Natural killer cell (primary cell): Measurements from ENCODE around the gene SERPINA10. TPM values are rescaled to one million over a fixed set of nuclear protein-coding genes. Genes with fewer than 3 reads are reported as not detected.

ENCODE experiments used
- ATAC-seq, 3 donors: fragments of 150-1000 bp in 2 of 3; fragments of 200-7000 bp in 1 of 3; cut with Tn5 transposase; 1 replicate in 1 of 3; 2 replicates in 2 of 3; pipeline ENCODE4 v1.10.0; 2021; ENCODE audit warnings: mild to moderate bottlenecking in 2 of 3, moderate library complexity in 2 of 3
- DNase-seq, 2 donors: peaks; one replicate each; pipeline versions ENCODE4 v3.0.0 to v3.0.0-alpha.2; 2013 to 2021; ENCODE audit warnings: mixed read lengths in 1 of 2
- H3K27ac ChIP-seq: one replicate; pipeline ENCODE4 v1.5.1; 2013; ENCODE audit warnings: mild to moderate bottlenecking, low read length
- H3K27me3 ChIP-seq: one replicate; pipeline ENCODE4 v1.6.1; 2013; ENCODE audit warnings: low read length; ENCODE audit not compliant: control insufficient read depth, insufficient read depth
- H3K36me3 ChIP-seq: one replicate; pipeline ENCODE4 v1.6.1; 2013; ENCODE audit warnings: low read length; ENCODE audit not compliant: control insufficient read depth, insufficient read depth
- H3K4me1 ChIP-seq: one replicate; pipeline ENCODE4 v1.6.1; 2013; ENCODE audit warnings: low read length; ENCODE audit not compliant: control insufficient read depth, insufficient read depth
- H3K4me3 ChIP-seq: one replicate; pipeline ENCODE4 v1.5.1; 2013; ENCODE audit warnings: low read length
- H3K9me3 ChIP-seq: one replicate; pipeline ENCODE4 v1.6.1; 2013; ENCODE audit warnings: low read length; ENCODE audit not compliant: control insufficient read depth, insufficient read depth
- H3K27ac Mint-ChIP-seq, 2 donors: one replicate each; pipeline ENCODE4 v1.8.0; 2022; ENCODE audit warnings: mild to moderate bottlenecking in 2 of 2, mixed read lengths in 2 of 2, moderate library complexity in 1 of 2
- H3K27me3 Mint-ChIP-seq, 2 donors: one replicate each; pipeline ENCODE4 v1.8.0; 2022; ENCODE audit warnings: low read depth in 2 of 2, mixed read lengths in 2 of 2
- H3K36me3 Mint-ChIP-seq: one replicate; pipeline ENCODE4 v1.8.0; 2022; ENCODE audit warnings: mixed read lengths
- H3K4me1 Mint-ChIP-seq, 2 donors: one replicate each; pipeline ENCODE4 v1.8.0; 2022; ENCODE audit warnings: mixed read lengths in 2 of 2
- H3K4me3 Mint-ChIP-seq: one replicate; pipeline ENCODE4 v1.8.0; 2022; ENCODE audit warnings: mild to moderate bottlenecking, moderate library complexity, mixed read lengths
- H3K9me3 Mint-ChIP-seq, 2 donors: one replicate each; pipeline ENCODE4 v1.8.0; 2022; ENCODE audit warnings: mixed read lengths in 2 of 2
- WGBS: methylation state at CpG from one replicate; pipeline ENCODE4 v1.1.7; 2013; ENCODE audit warnings: missing lambda C conversion rate; ENCODE audit not compliant: insufficient coverage; 5-methylcytosine and 5-hydroxymethylcytosine counted together
- intact Hi-C: fragments of 100-400 bp; cut with micrococcal nuclease; formaldehyde crosslinking; loops from one replicate; pipeline ENCODE4 v1.14.2; 2022
- total RNA-seq, 4 donors: library from RNA; stranded (reverse); fragments of 120-200 nt in 1 of 4; gene quantifications; one replicate each; pipeline versions ENCODE4 v1.2.3 to v1.2.4, GENCODE V29; 2013 to 2022
- TF ChIP-seq, protein P1 (sequence below): fragments of 200-600 bp; IDR thresholded peaks from one replicate; pipeline ENCODE4 v1.8.0; 2022; ENCODE audit warnings: antibody characterized with exemption

Gene SERPINA10
- total RNA-seq, 3 donors from 2014 or later (not counting 1 experiment from before 2014, with no cell fraction given), result not detected

GRCh38 chr14:94317259-94317658 lies 24.2 kb upstream of the SERPINA10 start:
- Histone ChIP-seq H3K4me1 (no peaks in the 10 kb centered on the region), H3K4me3 (no peak overlapping the region), H3K36me3 (no peaks in the 10 kb centered on the region), H3K9me3 (no peaks in the 10 kb centered on the region), H3K27me3 (no peaks in the 10 kb centered on the region), H3K27ac (no peak overlapping the region)
- no peaks in the 10 kb centered on the region for H3K36me3 Mint-ChIP-seq
- DNase-seq (no peak), ATAC-seq (no peak)
- H3K9me3 Mint-ChIP-seq, result peaks cover 3 to 4% of the 10 kb centered on the region in 2 donors
- intact Hi-C loops, result no loop called here
- H3K27ac Mint-ChIP-seq, result no peak overlapping the region
- WGBS, result 80% methylated on average over 4 of the region's 4 CpGs
- H3K4me3 Mint-ChIP-seq, result no peak overlapping the region
- peaks cover 0 to 5% of the 10 kb centered on the region in 2 donors for H3K4me1 Mint-ChIP-seq
- H3K27me3 Mint-ChIP-seq, result peaks cover 13 to 23% of the 10 kb centered on the region in 2 donors
- TF ChIP-seq, protein P1, sequence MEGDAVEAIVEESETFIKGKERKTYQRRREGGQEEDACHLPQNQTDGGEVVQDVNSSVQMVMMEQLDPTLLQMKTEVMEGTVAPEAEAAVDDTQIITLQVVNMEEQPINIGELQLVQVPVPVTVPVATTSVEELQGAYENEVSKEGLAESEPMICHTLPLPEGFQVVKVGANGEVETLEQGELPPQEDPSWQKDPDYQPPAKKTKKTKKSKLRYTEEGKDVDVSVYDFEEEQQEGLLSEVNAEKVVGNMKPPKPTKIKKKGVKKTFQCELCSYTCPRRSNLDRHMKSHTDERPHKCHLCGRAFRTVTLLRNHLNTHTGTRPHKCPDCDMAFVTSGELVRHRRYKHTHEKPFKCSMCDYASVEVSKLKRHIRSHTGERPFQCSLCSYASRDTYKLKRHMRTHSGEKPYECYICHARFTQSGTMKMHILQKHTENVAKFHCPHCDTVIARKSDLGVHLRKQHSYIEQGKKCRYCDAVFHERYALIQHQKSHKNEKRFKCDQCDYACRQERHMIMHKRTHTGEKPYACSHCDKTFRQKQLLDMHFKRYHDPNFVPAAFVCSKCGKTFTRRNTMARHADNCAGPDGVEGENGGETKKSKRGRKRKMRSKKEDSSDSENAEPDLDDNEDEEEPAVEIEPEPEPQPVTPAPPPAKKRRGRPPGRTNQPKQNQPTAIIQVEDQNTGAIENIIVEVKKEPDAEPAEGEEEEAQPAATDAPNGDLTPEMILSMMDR, result no peak

GRCh38 chr14:94316692-94317091 lies 23.6 kb upstream of the SERPINA10 start:
- no peak overlapping the region for H3K4me3 Mint-ChIP-seq
- peaks cover 0 to 5% of the 10 kb centered on the region in 2 donors for H3K4me1 Mint-ChIP-seq
- H3K4me1 ChIP-seq, result no peaks in the 10 kb centered on the region
- no peak overlapping the region for H3K4me3 ChIP-seq
- intact Hi-C loops, result no loop called here
- no peak for DNase-seq
- ATAC-seq, result no peak
- H3K27ac Mint-ChIP-seq, result no peak overlapping the region
- no peaks in the 10 kb centered on the region for H3K36me3 ChIP-seq
- TF ChIP-seq, protein P1, result no peak
- H3K36me3 Mint-ChIP-seq, result no peaks in the 10 kb centered on the region
- peaks cover 13 to 23% of the 10 kb centered on the region in 2 donors for H3K27me3 Mint-ChIP-seq
- no peaks in the 10 kb centered on the region for H3K9me3 ChIP-seq
- no peaks in the 10 kb centered on the region for H3K27me3 ChIP-seq
- WGBS, result 83% methylated on average over 1 of the region's 1 CpG
- H3K27ac ChIP-seq, result no peak overlapping the region
- H3K9me3 Mint-ChIP-seq, result peaks cover 3 to 4% of the 10 kb centered on the region in 2 donors

GRCh38 chr14:94314890-94315289 lies 21.8 kb upstream of the SERPINA10 start:
- no peak overlapping the region for H3K4me3 ChIP-seq
- H3K27ac ChIP-seq, result no peak overlapping the region
- no peaks in the 10 kb centered on the region for H3K27me3 ChIP-seq
- ATAC-seq (no peak), DNase-seq (no peak)
- H3K27me3 Mint-ChIP-seq, result peaks cover 11 to 23% of the 10 kb centered on the region in 2 donors
- H3K4me3 Mint-ChIP-seq, result no peak overlapping the region
- intact Hi-C loops, result no loop called here
- no peak overlapping the region for H3K27ac Mint-ChIP-seq
- peaks cover 3 to 4% of the 10 kb centered on the region in 2 donors for H3K9me3 Mint-ChIP-seq
- 98% methylated on average over 2 of the region's 2 CpGs for WGBS
- H3K4me1 ChIP-seq, result no peaks in the 10 kb centered on the region
- H3K36me3 Mint-ChIP-seq, result no peaks in the 10 kb centered on the region
- no peaks in the 10 kb centered on the region for H3K4me1 Mint-ChIP-seq
- no peaks in the 10 kb centered on the region for H3K9me3 ChIP-seq
- TF ChIP-seq, protein P1, result no peak
- no peaks in the 10 kb centered on the region for H3K36me3 ChIP-seq

DNA sequence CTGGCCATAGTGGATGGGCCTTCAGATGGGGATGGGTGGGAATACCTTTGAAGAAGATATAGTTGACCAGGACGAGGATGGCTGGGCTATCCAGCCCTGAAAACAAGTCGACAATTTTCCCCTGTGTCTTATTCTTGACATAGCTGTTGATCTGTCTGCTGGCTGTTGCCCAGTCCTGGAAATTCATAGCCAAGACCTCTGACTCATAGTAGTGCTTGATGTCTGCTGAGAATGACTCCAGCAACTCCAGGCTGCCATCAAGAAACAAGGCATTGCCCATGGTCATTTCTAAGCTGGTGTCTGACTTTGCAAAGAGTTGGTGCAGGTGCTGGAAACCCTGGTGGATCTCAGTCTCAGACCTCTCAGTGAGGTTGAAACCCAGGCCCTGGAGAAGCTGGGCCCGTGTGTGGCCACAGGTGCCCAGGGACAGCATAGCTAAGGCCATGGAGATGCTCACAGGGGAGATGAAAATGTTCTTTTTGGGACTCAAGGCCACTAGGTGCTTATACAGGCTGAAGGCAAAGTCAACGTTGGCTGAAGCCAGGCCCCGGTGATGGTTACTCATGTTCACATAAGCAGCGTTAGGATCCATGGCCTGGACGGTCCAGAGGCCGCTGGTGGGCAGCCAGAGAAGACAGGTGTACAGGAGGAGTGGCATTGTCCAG lies 21.1 kb upstream of the SERPINA10 start:
- TF ChIP-seq, protein P1, result no peak
- 84% methylated on average over 8 of the region's 8 CpGs for WGBS
- intact Hi-C loops, result no loop called here

More for the DNA sequence above, 21.1 kb upstream of the SERPINA10 start:
- Histone ChIP-seq H3K4me1 (no peaks in the 10 kb centered on the region), H3K36me3 (no peaks in the 10 kb centered on the region), H3K27ac (no peak overlapping the region), H3K4me3 (no peak overlapping the region), H3K9me3 (no peaks in the 10 kb centered on the region), H3K27me3 (no peaks in the 10 kb centered on the region)
- peaks cover 8 to 23% of the 10 kb centered on the region in 2 donors for H3K27me3 Mint-ChIP-seq
- H3K9me3 Mint-ChIP-seq, result peaks cover 3 to 4% of the 10 kb centered on the region in 2 donors
- H3K27ac Mint-ChIP-seq, result no peak overlapping the region
- no peaks in the 10 kb centered on the region for H3K36me3 Mint-ChIP-seq
- DNase-seq, result no peak
- H3K4me3 Mint-ChIP-seq, result no peak overlapping the region
- no peaks in the 10 kb centered on the region for H3K4me1 Mint-ChIP-seq
- no peak for ATAC-seq
